ENCODE data around the gene TMOD1. TPM values are rescaled to one million over a fixed set of nuclear protein-coding genes. Genes with fewer than 3 reads are reported as not detected.

The TMOD1 gene
- total and polyA plus RNA-seq, 9 of the 15 experiments (the other 6 are each of a cell fraction or from before 2014, with no cell fraction given): 7.1 to 41.2 (median 14.2) TPM

GRCh38 chr9:97632985-97633858, 131.8 kb downstream of the TMOD1 start, which contains the start of the genes NCBP1 and TSTD2 (continued):
- TF ChIP-seq E2F3 (CRISPR knock-in tag; IDR thresholded peaks at IDR 0.05): peak; percentile 38; the same call in 1 of the 2 replicates
- peak in 1 of 2 experiments; percentile 51; a peak in 2 of 4 replicates for TF ChIP-seq UBTF (IDR thresholded peaks at IDR 0.05; ENCODE audit: borderline replicate concordance in 1 of 2, low read depth in 2 of 2, low read length in 2 of 2)
- no peak for TF ChIP-seq ZNF3 (CRISPR knock-in tag; IDR thresholded peaks at IDR 0.05)
- peak; percentile 27 to 74; a peak in 1 of 4 replicates for TF ChIP-seq FOXK2 (conservative IDR thresholded peaks at IDR 0.05 in 1 of 2, IDR thresholded peaks at IDR 0.05 in 1 of 2; ENCODE audit: low read depth in 2 of 2)
- peak; percentile 65; the same call in 1 of the 2 replicates for TF ChIP-seq RAD51 (IDR thresholded peaks at IDR 0.05; ENCODE audit: borderline replicate concordance, low read depth)
- no peak for TF ChIP-seq HNRNPL (IDR thresholded peaks at IDR 0.05; ENCODE audit: low read depth, low read length)
- no peak for TF ChIP-seq SFPQ (IDR thresholded peaks at IDR 0.05; ENCODE audit: low read depth, low read length)
- TF ChIP-seq POU5F1 (IDR thresholded peaks at IDR 0.05; ENCODE audit: borderline replicate concordance, low read depth, low read length, partially characterized antibody): no peak
- TF ChIP-seq NR2F6 (CRISPR knock-in tag; IDR thresholded peaks at IDR 0.05): no peak
- no peak for TF ChIP-seq TSHZ1 (CRISPR knock-in tag; IDR thresholded peaks at IDR 0.05)
- TF ChIP-seq ZNF282 (CRISPR knock-in tag; IDR thresholded peaks at IDR 0.05): no peak
- TF ChIP-seq BMI1 (IDR thresholded peaks at IDR 0.05; ENCODE audit: low read length): no peak
- TF ChIP-seq XRCC5 (IDR thresholded peaks at IDR 0.05; ENCODE audit: low read depth, low read length): peak; percentile 81
- TF ChIP-seq SUPT5H (IDR thresholded peaks at IDR 0.05): peak; percentile 80; the same call in 1 of the 2 replicates
- peak; percentile 88 for TF ChIP-seq TAF1 (IDR thresholded peaks at IDR 0.05; ENCODE audit: control insufficient read depth, extremely low read depth, insufficient read depth, low read length, severe bottlenecking)
- peak; percentile 34 for TF ChIP-seq ARID1B (IDR thresholded peaks at IDR 0.05)
- TF ChIP-seq ZFP30 (CRISPR knock-in tag; IDR thresholded peaks at IDR 0.05; ENCODE audit: borderline replicate concordance): no peak
- TF ChIP-seq YY1 (IDR thresholded peaks at IDR 0.05; ENCODE audit: borderline replicate concordance in 1 of 3, control insufficient read depth in 1 of 3, extremely low read depth in 1 of 3, insufficient read depth in 3 of 3, insufficient read length in 1 of 3, insufficient replicate concordance in 2 of 3, low read depth in 1 of 3, low read length in 2 of 3): peak in 2 of 3 experiments; percentile 59 to 77

Data from K562 (cell line).